Thoracic aorta (tissue), 2 donors: ENCODE results near the gene MAPK6. TPM values are rescaled to one million over a fixed set of nuclear protein-coding genes. Genes with fewer than 3 reads are reported as not detected.
"Not testable (repeated sequence)": the region's sequence is repeated elsewhere in the genome, so short reads cannot be mapped to it uniquely, and the experiment has no call there.

ENCODE experiments used
- ATAC-seq: fragments of 150-250 bp; one replicate; pipeline ENCODE4 v1.8.0; 2017; ENCODE audit warnings: low read depth; ENCODE audit not compliant: insufficient number of reproducible peaks, low FRiP score
- DNase-seq: peaks from one replicate; pipeline ENCODE4 v3.0.0-alpha.2; 2020; ENCODE audit warnings: low spot score
- H3K27ac ChIP-seq, 2 donors: fragments of 200-600 bp; sonication (generic); 1 replicate in 1 of 2; 2 replicates in 1 of 2; pipeline ENCODE4 v1.5.1; 2016; ENCODE audit warnings: mild to moderate bottlenecking in 2 of 2, moderate library complexity in 2 of 2
- H3K27me3 ChIP-seq: fragments of 200-600 bp; sonication (generic); replicated peaks from 2 replicates; pipeline ENCODE4 v1.6.0; 2016; ENCODE audit warnings: mild to moderate bottlenecking; ENCODE audit not compliant: insufficient read depth
- H3K36me3 ChIP-seq: fragments of 200-600 bp; sonication (generic); one replicate; pipeline ENCODE4 v1.5.1; 2016
- H3K4me1 ChIP-seq, 2 donors: fragments of 200-600 bp; sonication (generic); 1 replicate in 1 of 2; 2 replicates in 1 of 2; pipeline versions ENCODE4 v1.5.1 to v1.6.0; 2016; ENCODE audit warnings: low read depth in 2 of 2, mild to moderate bottlenecking in 1 of 2; ENCODE audit not compliant: control insufficient read depth in 1 of 2
- H3K4me3 ChIP-seq: fragments of 200-600 bp; sonication (generic); 2 replicates; pipeline ENCODE4 v1.5.1; 2016; ENCODE audit warnings: mild to moderate bottlenecking
- H3K9me3 ChIP-seq: fragments of 200-600 bp; sonication (generic); 2 replicates; pipeline ENCODE4 v1.5.1; 2016
- CTCF ChIP-seq: fragments of 200-600 bp; sonication (generic); IDR thresholded peaks from one replicate; pipeline ENCODE4 v1.5.1; 2019; ENCODE audit warnings: antibody characterized with exemption
- total RNA-seq, 2 donors: library from RNA; depleted of rRNA; stranded (reverse); fragments of >200 nt; gene quantifications; one replicate each; pipeline versions ENCODE4 v1.1.0 to v1.2.3, GENCODE V29; 2016

The MAPK6 gene
- total RNA-seq, 2 donors from 2014 or later = 11.2 to 24.8 TPM

GRCh38 chr15:52094811-52095584 lies 76.0 kb downstream of the MAPK6 start:
- H3K9me3 ChIP-seq = peaks cover 4% of the 10 kb centered on the region
- peak overlapping the region in 1 of 2 donors; percentile 79 for H3K27ac ChIP-seq
- no peaks in the 10 kb centered on the region for H3K27me3 ChIP-seq
- H3K4me3 ChIP-seq = no peak overlapping the region
- DNase-seq = no peak
- TF ChIP-seq CTCF = no peak
- H3K4me1 ChIP-seq = peaks cover 18 to 22% of the 10 kb centered on the region in 2 donors
- H3K36me3 ChIP-seq = no peaks in the 10 kb centered on the region
- ATAC-seq = no peak

- H3K36me3 ChIP-seq = no peaks in the 10 kb centered on the region
- no peak for TF ChIP-seq CTCF
- no peak overlapping the region for H3K4me3 ChIP-seq
- H3K27me3 ChIP-seq = no peaks in the 10 kb centered on the region
- DNase-seq (no peak), ATAC-seq (no peak)
- no peak overlapping the region for H3K27ac ChIP-seq
- H3K9me3 ChIP-seq = no peaks in the 10 kb centered on the region
- peaks cover 18 to 22% of the 10 kb centered on the region in 2 donors for H3K4me1 ChIP-seq
Observed at GRCh38 chr15:52095597-52096262, 76.7 kb downstream of the MAPK6 start.

GRCh38 chr15:52096536-52096935 lies 77.5 kb downstream of the MAPK6 start:
- not testable (repeated sequence) for H3K36me3 ChIP-seq, H3K27ac ChIP-seq, DNase-seq, H3K9me3 ChIP-seq, H3K27me3 ChIP-seq, ATAC-seq, H3K4me3 ChIP-seq
- peaks cover 18 to 22% of the 10 kb centered on the region in 2 donors for H3K4me1 ChIP-seq

GRCh38 chr15:52097180-52097579 lies 78.2 kb downstream of the MAPK6 start:
- DNase-seq (no peak), ATAC-seq (no peak)
- H3K9me3 ChIP-seq = no peaks in the 10 kb centered on the region
- no peak overlapping the region for H3K4me3 ChIP-seq
- H3K4me1 ChIP-seq = peaks cover 18 to 22% of the 10 kb centered on the region in 2 donors
- H3K27me3 ChIP-seq = no peaks in the 10 kb centered on the region
- H3K27ac ChIP-seq = no peak overlapping the region
- H3K36me3 ChIP-seq = no peaks in the 10 kb centered on the region
- no peak for TF ChIP-seq CTCF

GRCh38 chr15:52098323-52098722 lies 79.3 kb downstream of the MAPK6 start:
- Histone ChIP-seq H3K4me1 (peaks cover 13 to 23% of the 10 kb centered on the region in 2 donors), H3K27me3 (no peaks in the 10 kb centered on the region), H3K27ac (no peak overlapping the region), H3K36me3 (no peaks in the 10 kb centered on the region), H3K4me3 (no peak overlapping the region), H3K9me3 (no peaks in the 10 kb centered on the region)
- no peak for TF ChIP-seq CTCF
- no peak for DNase-seq
- ATAC-seq = no peak
